Activated naive CD8-positive, alpha-beta T cell treated with anti-CD3 and anti-CD28 coated beads, Interleukin-2, amount 10 ng/mL, durations not matched to agents 7 days and 5 days (primary cell): Measurements from ENCODE around the gene VMP1. TPM values are rescaled to one million over a fixed set of nuclear protein-coding genes. Genes with fewer than 3 reads are reported as not detected.
A peak's percentile ranks its signal among the peaks of the same experiment; 100 is the strongest.
"Not testable (repeated sequence)": the region's sequence is repeated elsewhere in the genome, so short reads cannot be mapped to it uniquely, and the experiment has no call there.

Experiments used
- ATAC-seq: fragments of 150-1000 bp; cut with Tn5 transposase; one replicate; pipeline ENCODE4 v1.10.0; 2021; ENCODE audit warnings: low read depth, moderate library complexity
- POLR2A ChIA-PET: fragments of 350-600 bp; sonication (Branson Sonifier 250); formaldehyde crosslinking; loops from one replicate; lab custom pipeline; 2021; ENCODE audit warnings: antibody characterized with exemption; lab: Charles Lee
- DNase-seq: peaks from one replicate; pipeline ENCODE4 v3.0.0; 2021
- H3K27ac Mint-ChIP-seq: one replicate; pipeline ENCODE4 v1.8.0; 2022; ENCODE audit warnings: mild to moderate bottlenecking, mixed read lengths
- H3K27me3 Mint-ChIP-seq: one replicate; pipeline ENCODE4 v1.8.0; 2022; ENCODE audit warnings: mild to moderate bottlenecking, moderate library complexity, mixed read lengths
- H3K36me3 Mint-ChIP-seq: one replicate; pipeline ENCODE4 v1.8.0; 2021; ENCODE audit warnings: mild to moderate bottlenecking, mixed read lengths
- H3K4me1 Mint-ChIP-seq: one replicate; pipeline ENCODE4 v1.8.0; 2021; ENCODE audit warnings: mixed read lengths
- H3K4me3 Mint-ChIP-seq: one replicate; pipeline ENCODE4 v1.8.0; 2022; ENCODE audit warnings: mild to moderate bottlenecking, moderate library complexity, mixed read lengths
- H3K9me3 Mint-ChIP-seq: one replicate; pipeline ENCODE4 v1.8.0; 2021; ENCODE audit warnings: mixed read lengths
- total RNA-seq, 2 experiments: library from RNA; stranded (reverse); gene quantifications; one replicate each; pipeline ENCODE4 v1.2.3, GENCODE V29; 2021

VMP1 gene
- total RNA-seq, 2 experiments from 2014 or later, result 114 to 116 TPM

- H3K36me3 Mint-ChIP-seq, result peaks cover 38% of the 10 kb centered on the region
Observed at GRCh38 chr17:59779521-59779920, 72.1 kb downstream of the VMP1 start.

GRCh38 chr17:59780548-59780947 is 73.1 kb downstream of the VMP1 start:
- DNase-seq, H3K4me3 Mint-ChIP-seq, H3K27ac Mint-ChIP-seq, ATAC-seq, H3K9me3 Mint-ChIP-seq, H3K27me3 Mint-ChIP-seq: not testable (repeated sequence)
- POLR2A ChIA-PET, result interaction anchor here (0.5 kb wide), 1 partner anchor 57 kb away, joined by 3 read pairs; no protein-coding TSS in a partner anchor
- H3K4me1 Mint-ChIP-seq, result peaks cover 41% of the 10 kb centered on the region
- H3K36me3 Mint-ChIP-seq, result peaks cover 36% of the 10 kb centered on the region

More at GRCh38 chr17:59779521-59779920, 72.1 kb downstream of the VMP1 start:
- Mint-ChIP-seq H3K27me3 (no peaks in the 10 kb centered on the region), H3K9me3 (peaks cover 4% of the 10 kb centered on the region), H3K4me3 (no peak overlapping the region), H3K27ac (peak overlapping the region; percentile 8), H3K4me1 (peaks cover 37% of the 10 kb centered on the region)
- POLR2A ChIA-PET, result interaction anchor here (1.5 kb wide), 1 partner anchor 9 kb away, joined by 4 read pairs; no protein-coding TSS in a partner anchor
- DNase-seq, result no peak
- no peak for ATAC-seq

GRCh38 chr17:59783221-59784047 is 76.0 kb downstream of the VMP1 start:
- H3K27ac Mint-ChIP-seq, result peak overlapping the region; percentile 93
- DNase-seq, result no peak
- H3K4me3 Mint-ChIP-seq, result peak overlapping the region; percentile 81
- H3K4me1 Mint-ChIP-seq, result peaks cover 55% of the 10 kb centered on the region
- H3K36me3 Mint-ChIP-seq, result peaks cover 15% of the 10 kb centered on the region
- H3K9me3 Mint-ChIP-seq, result no peaks in the 10 kb centered on the region
- no peaks in the 10 kb centered on the region for H3K27me3 Mint-ChIP-seq
- ATAC-seq, result no peak
- POLR2A ChIA-PET, result interaction anchor here (0.5 to 8.6 kb wide), 9 partner anchors 23 to 76 kb away, joined by 3 to 189 read pairs (median 4); no protein-coding TSS in a partner anchor

GRCh38 chr17:59785091-59785799 is 77.8 kb downstream of the VMP1 start:
- Mint-ChIP-seq H3K27me3 (no peaks in the 10 kb centered on the region), H3K9me3 (no peaks in the 10 kb centered on the region), H3K4me3 (peak overlapping the region; percentile 60), H3K36me3 (peaks cover 6% of the 10 kb centered on the region), H3K4me1 (peaks cover 44% of the 10 kb centered on the region), H3K27ac (peak overlapping the region; percentile 78)
- ATAC-seq (no peak), DNase-seq (no peak)
- POLR2A ChIA-PET, result interaction anchor here (0.6 to 8.6 kb wide), 9 partner anchors 23 to 180 kb away, joined by 3 to 189 read pairs (median 9); partner anchors contain the start of genes RNFT1, RPS6KB1 and TUBD1

- Mint-ChIP-seq H3K4me3 (peak overlapping the region; percentile 88), H3K9me3 (no peaks in the 10 kb centered on the region), H3K4me1 (peaks cover 43% of the 10 kb centered on the region), H3K27ac (peak overlapping the region; percentile 94), H3K27me3 (no peaks in the 10 kb centered on the region), H3K36me3 (peaks cover 6% of the 10 kb centered on the region)
- POLR2A ChIA-PET, result interaction anchor here (0.6 to 8.6 kb wide), 14 partner anchors 11 to 179 kb away, joined by 3 to 189 read pairs (median 5); partner anchors contain the start of genes RNFT1, RPS6KB1 and TUBD1
- DNase-seq (no peak), ATAC-seq (no peak)
Observed at GRCh38 chr17:59786213-59786535, 78.7 kb downstream of the VMP1 start.

GRCh38 chr17:59786536-59787319 is 79.3 kb downstream of the VMP1 start:
- POLR2A ChIA-PET, result interaction anchor here (0.7 to 8.6 kb wide), 14 partner anchors 10 to 178 kb away, joined by 3 to 189 read pairs (median 5); partner anchors contain the start of genes RNFT1, RPS6KB1 and TUBD1
- no peak for DNase-seq
- Mint-ChIP-seq H3K36me3 (peaks cover 8% of the 10 kb centered on the region), H3K9me3 (no peaks in the 10 kb centered on the region), H3K27ac (peak overlapping the region; percentile 94), H3K4me1 (peaks cover 44% of the 10 kb centered on the region), H3K4me3 (peak overlapping the region; percentile 88), H3K27me3 (no peaks in the 10 kb centered on the region)
- peak; percentile 88 for ATAC-seq

- peaks cover 28% of the 10 kb centered on the region for H3K4me1 Mint-ChIP-seq
- peak overlapping the region; percentile 45 for H3K27ac Mint-ChIP-seq
- H3K36me3 Mint-ChIP-seq, result peaks cover 16% of the 10 kb centered on the region
- H3K4me3 Mint-ChIP-seq, H3K9me3 Mint-ChIP-seq, ATAC-seq, DNase-seq, H3K27me3 Mint-ChIP-seq: not testable (repeated sequence)
- POLR2A ChIA-PET, result interaction anchor here (0.7 to 8.6 kb wide), 3 partner anchors 39 to 56 kb away, joined by 7 to 102 read pairs (median 8); no protein-coding TSS in a partner anchor
Observed at GRCh38 chr17:59789849-59790248, 82.4 kb downstream of the VMP1 start.

GRCh38 chr17:59790418-59790817 is 83.0 kb downstream of the VMP1 start:
- POLR2A ChIA-PET, result interaction anchor here (1.0 to 8.6 kb wide), 2 partner anchors 38 to 48 kb away, joined by 7 to 102 read pairs; no protein-coding TSS in a partner anchor
- H3K9me3 Mint-ChIP-seq, H3K4me3 Mint-ChIP-seq, H3K27me3 Mint-ChIP-seq, ATAC-seq, DNase-seq: not testable (repeated sequence)
- Mint-ChIP-seq H3K36me3 (peaks cover 19% of the 10 kb centered on the region), H3K27ac (peak overlapping the region; percentile 45), H3K4me1 (peaks cover 25% of the 10 kb centered on the region)

- Mint-ChIP-seq H3K9me3 (no peaks in the 10 kb centered on the region), H3K27ac (peak overlapping the region; percentile 16), H3K36me3 (peaks cover 20% of the 10 kb centered on the region), H3K4me3 (no peak overlapping the region), H3K4me1 (peaks cover 26% of the 10 kb centered on the region), H3K27me3 (no peaks in the 10 kb centered on the region)
- no peak for ATAC-seq
- DNase-seq, result no peak
- POLR2A ChIA-PET, result interaction anchor here (8.6 kb wide), 1 partner anchor 38 kb away, joined by 102 read pairs; no protein-coding TSS in a partner anchor
Observed at GRCh38 chr17:59790910-59791309, 83.5 kb downstream of the VMP1 start.

GRCh38 chr17:59791603-59792457 is 84.4 kb downstream of the VMP1 start:
- H3K27me3 Mint-ChIP-seq, result no peaks in the 10 kb centered on the region
- H3K4me3 Mint-ChIP-seq, result no peak overlapping the region
- no peak for DNase-seq
- no peak overlapping the region for H3K27ac Mint-ChIP-seq
- peaks cover 24% of the 10 kb centered on the region for H3K4me1 Mint-ChIP-seq
- POLR2A ChIA-PET, result no interaction called here
- peaks cover 23% of the 10 kb centered on the region for H3K36me3 Mint-ChIP-seq
- H3K9me3 Mint-ChIP-seq, result no peaks in the 10 kb centered on the region
- no peak for ATAC-seq

GRCh38 chr17:59792458-59792823 is 85.0 kb downstream of the VMP1 start:
- H3K9me3 Mint-ChIP-seq, H3K4me3 Mint-ChIP-seq, H3K27me3 Mint-ChIP-seq, DNase-seq, ATAC-seq, POLR2A ChIA-PET, H3K27ac Mint-ChIP-seq: not testable (repeated sequence)
- peaks cover 18% of the 10 kb centered on the region for H3K4me1 Mint-ChIP-seq
- H3K36me3 Mint-ChIP-seq, result peaks cover 23% of the 10 kb centered on the region

GRCh38 chr17:59793205-59793604 is 85.8 kb downstream of the VMP1 start:
- POLR2A ChIA-PET, result no interaction called here

More at GRCh38 chr17:59793205-59793604, 85.8 kb downstream of the VMP1 start:
- no peak overlapping the region for H3K4me3 Mint-ChIP-seq
- no peak for ATAC-seq
- peaks cover 19% of the 10 kb centered on the region for H3K4me1 Mint-ChIP-seq
- H3K36me3 Mint-ChIP-seq, result peaks cover 26% of the 10 kb centered on the region
- DNase-seq, result no peak
- H3K9me3 Mint-ChIP-seq, result no peaks in the 10 kb centered on the region
- H3K27me3 Mint-ChIP-seq, result no peaks in the 10 kb centered on the region
- H3K27ac Mint-ChIP-seq, result no peak overlapping the region
